Myometrial cell (primary cell): Measurements from ENCODE around the gene ACSF3. TPM values are rescaled to one million over a fixed set of nuclear protein-coding genes. Genes with fewer than 3 reads are reported as not detected.

ENCODE experiments used
- total RNA-seq: library from RNA; depleted of rRNA; stranded (reverse); fragments of >200 nt; gene quantifications from 2 replicates; pipeline ENCODE4 v1.2.3, GENCODE V29; 2015

The ACSF3 gene
- 24.3 and 47.3 TPM in 2 replicates for total RNA-seq

DNA sequence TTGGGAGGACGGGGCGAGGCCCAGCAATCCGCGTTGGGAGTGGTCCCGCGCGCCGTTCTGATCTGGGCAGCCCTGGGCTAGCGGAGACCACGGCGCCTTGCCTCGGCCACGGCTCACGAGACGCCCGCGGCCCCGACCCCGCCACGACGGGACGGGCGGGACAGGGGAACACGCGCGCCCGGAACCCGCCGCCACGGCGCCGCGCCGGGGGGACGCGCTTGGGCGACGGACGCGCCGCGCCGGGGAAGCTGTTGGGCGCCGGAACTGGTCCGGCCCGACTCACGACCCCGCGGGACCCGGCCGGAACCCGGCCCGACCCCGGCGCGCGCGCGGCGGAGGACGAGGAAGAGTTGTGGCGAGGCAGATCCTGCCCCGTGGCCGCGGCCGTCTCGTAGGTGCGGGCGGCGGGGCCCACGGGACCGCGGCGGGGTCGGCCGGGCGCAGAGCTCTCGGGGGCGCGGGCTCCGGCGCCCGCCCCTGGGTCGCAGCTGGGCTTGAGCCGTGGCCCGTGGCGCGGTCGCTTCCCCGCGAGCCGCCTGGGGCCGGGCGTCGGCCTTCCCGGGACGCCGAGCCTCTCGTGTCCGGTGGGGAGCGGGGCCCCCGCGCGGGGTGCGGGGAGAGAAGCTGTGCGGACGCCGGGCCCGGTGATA is at the start of gene ACSF3:
Gene ACSF3 (plus strand): TSS at position 251 of the 650 bp plus-strand sequence. CDS start 6,830 bp downstream, outside the sequence.

DNA sequence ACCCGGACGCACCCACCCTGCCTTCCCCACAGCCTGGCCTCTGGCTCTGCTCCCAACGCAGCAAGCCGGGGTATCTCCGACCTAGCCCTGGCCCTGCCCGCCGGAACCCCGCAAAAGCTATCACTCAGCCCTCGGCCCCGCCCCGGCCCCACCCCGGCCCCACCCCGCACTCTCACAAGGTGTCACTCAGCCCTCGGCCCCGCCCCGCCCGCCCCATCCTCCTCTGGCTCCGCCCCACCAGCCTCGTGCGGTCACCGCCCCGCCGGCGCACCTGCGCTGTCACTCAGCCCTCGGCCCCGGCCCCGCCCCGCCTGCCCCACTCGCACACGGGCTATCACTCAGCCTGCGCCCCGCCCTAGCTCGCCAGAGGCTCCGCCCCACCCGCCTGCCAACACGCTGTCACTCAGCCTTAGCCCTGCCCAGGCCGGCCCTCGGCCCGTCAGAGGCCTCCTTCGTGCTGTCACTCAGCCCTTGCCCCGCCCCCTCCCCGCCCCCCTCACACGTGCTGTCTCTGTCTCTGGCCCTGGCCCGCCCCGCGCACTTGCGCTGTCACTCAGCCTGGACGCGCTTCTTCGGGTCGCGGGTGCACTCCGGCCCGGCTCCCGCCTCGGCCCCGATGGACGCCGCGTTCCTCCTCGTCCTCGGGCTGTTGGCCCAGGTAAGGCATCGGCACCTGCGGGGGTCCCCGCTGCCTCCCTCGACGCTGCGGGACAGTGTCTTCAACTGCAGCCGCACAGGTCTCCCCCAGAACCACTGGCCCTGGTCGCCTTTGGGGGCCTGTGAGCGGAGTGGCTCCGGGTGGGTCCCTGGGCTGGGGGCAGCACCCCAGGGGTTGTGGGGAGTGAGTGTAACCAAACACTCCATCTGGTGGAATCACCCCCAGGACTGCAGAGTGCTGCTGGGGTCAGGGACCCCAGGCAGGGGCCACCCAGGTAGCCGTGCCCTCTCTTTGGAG is 77.8 kb downstream of the ACSF3 start, which contains the start of gene CDH15:
Gene CDH15 (plus strand): TSS at position 533 of the 955 bp plus-strand sequence. CDS start 84 bp downstream, at position 617.

GRCh38 chr16:89200124-89200849 is 106.6 kb downstream of the ACSF3 start, which contains the start of gene SLC22A31:
SLC22A31 (minus strand) TSS chr16:89200537; CDS start chr16:89200501, 36 bp downstream.

Other genes starting within 250 kb of the ACSF3 start
- gene GALNS, start 236.9 kb upstream of the ACSF3 start, total RNA-seq: 25.9 and 26.2 TPM in 2 replicates
- gene TRAPPC2L, start 236.7 kb upstream of the ACSF3 start, total RNA-seq: 54.2 and 56.4 TPM in 2 replicates
- not detected in 2 replicates for gene PABPN1L, start 227.2 kb upstream of the ACSF3 start, total RNA-seq
- not detected in 2 replicates for gene CBFA2T3, start 116.6 kb upstream of the ACSF3 start, total RNA-seq
- not detected in 2 replicates for gene CDH15, start 77.9 kb downstream of the ACSF3 start, total RNA-seq
- 0.58 TPM in 1 of 2 replicates, not detected in the other for gene SLC22A31, start 106.7 kb downstream of the ACSF3 start, total RNA-seq
- gene ZNF778, start 123.9 kb downstream of the ACSF3 start, total RNA-seq: 5.8 TPM in 2 replicates